ENCODE data around the gene MTFMT. TPM values are rescaled to one million over a fixed set of nuclear protein-coding genes. Genes with fewer than 3 reads are reported as not detected.

MTFMT gene
- total and polyA plus RNA-seq, 8 donors = 12.7 to 21.7 (median 17.8) TPM

DNA sequence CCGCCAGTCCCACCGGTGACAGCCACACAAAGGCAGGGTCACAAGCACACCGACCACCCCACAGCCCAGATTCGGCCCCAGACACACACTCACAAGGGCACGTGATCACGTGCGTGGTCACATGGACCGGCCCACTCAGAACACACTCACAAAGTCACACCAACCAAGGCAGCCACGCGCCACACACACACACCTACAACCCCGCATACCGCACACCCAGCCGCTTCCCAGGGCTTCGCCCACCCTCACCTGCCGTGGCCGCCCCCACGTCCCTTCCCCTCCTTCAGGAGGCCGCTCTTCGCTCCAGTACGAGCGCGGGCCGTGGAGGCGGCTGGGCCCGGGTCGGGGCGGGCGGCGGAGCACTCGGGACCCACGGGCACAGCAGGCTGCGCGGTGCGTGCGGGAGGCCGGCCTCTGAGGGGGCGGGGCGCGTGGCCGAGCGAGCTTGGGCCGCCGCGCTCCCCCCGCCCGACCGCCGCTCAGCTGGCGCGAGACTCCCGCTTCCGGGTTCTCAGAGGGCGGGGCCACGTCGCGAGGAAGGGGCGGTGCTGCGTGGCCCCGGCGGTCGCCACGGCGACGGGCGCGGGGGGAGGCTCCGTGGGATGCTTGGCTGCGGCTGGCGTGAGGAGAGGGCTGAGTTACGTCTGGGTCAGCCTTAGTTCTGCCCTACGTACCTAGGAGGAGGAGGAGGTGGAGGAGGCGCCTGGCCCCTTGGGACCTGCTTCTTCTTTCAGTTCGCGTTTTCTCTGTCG, 39.8 kb downstream of the MTFMT start, which contains the start of gene SPG21:
Gene SPG21 (minus strand): TSS at position 499 of the 752 bp plus-strand sequence. CDS start 6,345 bp downstream, outside the sequence.
- Histone ChIP-seq H3K4me3 (peak within 1 kb of the TSS; percentile 90 to 95), H3K27ac (peak within 1 kb of the TSS; percentile 94 to 98), H3K9me3 (no peaks in the 10 kb centered on the region), H3K36me3 (no peaks in the 10 kb centered on the region), H3K27me3 (no peaks in the 10 kb centered on the region), H3K4me1 (peaks cover 16 to 48% of the 10 kb centered on the region in 2 donors)
- DNase-seq (peak; percentile 91 to 99 (median 96)), ATAC-seq (peak; percentile 96)
- intact Hi-C loops (cut with DNase I) = no loop called here
- TF ChIP-seq, protein P1, sequence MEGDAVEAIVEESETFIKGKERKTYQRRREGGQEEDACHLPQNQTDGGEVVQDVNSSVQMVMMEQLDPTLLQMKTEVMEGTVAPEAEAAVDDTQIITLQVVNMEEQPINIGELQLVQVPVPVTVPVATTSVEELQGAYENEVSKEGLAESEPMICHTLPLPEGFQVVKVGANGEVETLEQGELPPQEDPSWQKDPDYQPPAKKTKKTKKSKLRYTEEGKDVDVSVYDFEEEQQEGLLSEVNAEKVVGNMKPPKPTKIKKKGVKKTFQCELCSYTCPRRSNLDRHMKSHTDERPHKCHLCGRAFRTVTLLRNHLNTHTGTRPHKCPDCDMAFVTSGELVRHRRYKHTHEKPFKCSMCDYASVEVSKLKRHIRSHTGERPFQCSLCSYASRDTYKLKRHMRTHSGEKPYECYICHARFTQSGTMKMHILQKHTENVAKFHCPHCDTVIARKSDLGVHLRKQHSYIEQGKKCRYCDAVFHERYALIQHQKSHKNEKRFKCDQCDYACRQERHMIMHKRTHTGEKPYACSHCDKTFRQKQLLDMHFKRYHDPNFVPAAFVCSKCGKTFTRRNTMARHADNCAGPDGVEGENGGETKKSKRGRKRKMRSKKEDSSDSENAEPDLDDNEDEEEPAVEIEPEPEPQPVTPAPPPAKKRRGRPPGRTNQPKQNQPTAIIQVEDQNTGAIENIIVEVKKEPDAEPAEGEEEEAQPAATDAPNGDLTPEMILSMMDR (IDR thresholded peaks at IDR 0.05) = no peak

DNA sequence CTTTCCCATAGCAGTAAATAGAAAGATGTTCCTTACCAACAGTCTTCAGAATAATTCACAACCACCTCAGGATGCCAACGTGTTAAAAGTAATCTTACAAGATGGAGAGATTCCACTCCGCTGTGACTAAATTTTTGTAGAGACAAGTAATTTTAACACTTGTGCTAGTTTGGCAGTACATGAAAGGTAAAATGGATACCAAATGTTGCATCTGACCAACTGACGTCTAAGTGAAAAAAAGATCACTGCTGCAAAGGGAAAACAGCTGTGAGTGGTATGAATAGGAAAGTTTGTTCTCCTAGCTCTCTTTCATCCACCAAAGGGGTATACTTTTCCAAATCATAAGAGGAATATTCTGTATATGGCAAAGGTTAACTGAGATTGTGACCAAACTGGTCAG, 42.3 kb downstream of the MTFMT start:
- TF ChIP-seq, protein P1 (IDR thresholded peaks at IDR 0.05) = no peak
- ATAC-seq (no peak), DNase-seq (no peak)
- intact Hi-C loops (cut with DNase I) = no loop called here
- no peak overlapping the region for H3K27ac ChIP-seq
- peaks cover 17 to 72% of the 10 kb centered on the region in 2 donors for H3K4me1 ChIP-seq
- H3K36me3 ChIP-seq = peaks cover 0 to 10% of the 10 kb centered on the region in 2 donors
- no peaks in the 10 kb centered on the region for H3K9me3 ChIP-seq
- H3K4me3 ChIP-seq = no peak overlapping the region
- H3K27me3 ChIP-seq = no peaks in the 10 kb centered on the region

DNA sequence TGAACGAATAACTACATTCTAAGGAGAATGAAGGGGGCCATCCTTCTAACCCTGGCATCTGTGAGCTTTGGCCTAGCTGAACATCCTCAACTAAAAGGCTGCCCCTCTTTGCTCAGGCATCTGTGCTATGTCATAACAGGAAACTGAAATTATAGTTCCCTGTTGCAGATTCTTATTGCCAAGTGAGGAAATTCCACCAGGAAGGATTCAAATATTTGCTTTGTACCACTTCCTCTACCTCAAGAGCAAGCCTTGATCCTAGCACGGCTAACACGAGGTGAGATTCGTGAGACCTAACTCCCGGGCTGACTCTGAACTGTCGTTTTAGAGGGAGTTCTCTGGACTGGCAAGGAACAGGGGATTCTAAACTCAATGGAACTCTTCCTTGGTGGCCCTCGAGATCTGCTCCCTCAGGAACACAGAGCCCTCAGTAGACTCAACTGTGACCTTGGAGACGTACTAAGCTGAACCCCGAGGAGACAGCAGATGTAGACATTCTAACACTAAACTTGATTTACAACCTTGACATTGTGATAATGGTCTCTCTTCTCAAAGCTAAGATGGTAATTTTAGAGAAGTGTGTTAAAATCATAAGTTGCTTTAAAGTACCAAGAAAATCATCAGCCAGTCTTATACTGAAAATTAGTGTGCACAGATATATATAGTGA, 43.9 kb downstream of the MTFMT start:
- no peak overlapping the region for H3K4me3 ChIP-seq
- no peaks in the 10 kb centered on the region for H3K27me3 ChIP-seq
- no peaks in the 10 kb centered on the region for H3K9me3 ChIP-seq
- peaks cover 0 to 21% of the 10 kb centered on the region in 2 donors for H3K36me3 ChIP-seq
- TF ChIP-seq, protein P1 (IDR thresholded peaks at IDR 0.05) = no peak
- H3K27ac ChIP-seq = peak overlapping the region; percentile 76 to 91
- H3K4me1 ChIP-seq = peaks cover 17 to 75% of the 10 kb centered on the region in 2 donors
- DNase-seq = peak in 2 of 4 donors; percentile 5 to 36
- ATAC-seq = peak; percentile 8
- intact Hi-C loops (cut with DNase I) = no loop called here

DNA sequence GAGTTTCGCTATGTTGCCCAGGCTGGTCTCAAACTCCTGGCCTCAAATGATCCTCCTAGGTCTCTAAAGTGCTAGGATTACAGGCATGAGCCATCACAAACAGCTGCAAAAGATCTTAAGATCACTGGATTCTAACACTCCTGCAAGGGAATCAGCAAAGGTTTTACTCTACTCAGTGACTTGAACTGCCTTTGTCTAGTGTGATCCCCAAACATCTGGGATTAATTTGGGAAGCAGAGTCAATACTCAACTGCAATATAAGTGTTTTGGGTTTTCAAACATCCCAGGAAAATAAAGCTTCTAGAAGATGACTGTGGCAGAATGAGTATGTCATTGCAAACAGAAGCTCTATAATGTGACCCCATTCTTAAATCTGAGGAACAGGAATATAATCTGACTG, 47.0 kb downstream of the MTFMT start:
- ATAC-seq (no peak), DNase-seq (no peak)
- no peaks in the 10 kb centered on the region for H3K9me3 ChIP-seq
- intact Hi-C loops (cut with DNase I) = no loop called here
- no peaks in the 10 kb centered on the region for H3K27me3 ChIP-seq
- H3K27ac ChIP-seq = peak overlapping the region in 1 of 2 donors; percentile 23
- no peak overlapping the region for H3K4me3 ChIP-seq
- TF ChIP-seq, protein P1 (IDR thresholded peaks at IDR 0.05) = no peak
- peaks cover 0 to 51% of the 10 kb centered on the region in 2 donors for H3K36me3 ChIP-seq
- peaks cover 12 to 58% of the 10 kb centered on the region in 2 donors for H3K4me1 ChIP-seq

DNA sequence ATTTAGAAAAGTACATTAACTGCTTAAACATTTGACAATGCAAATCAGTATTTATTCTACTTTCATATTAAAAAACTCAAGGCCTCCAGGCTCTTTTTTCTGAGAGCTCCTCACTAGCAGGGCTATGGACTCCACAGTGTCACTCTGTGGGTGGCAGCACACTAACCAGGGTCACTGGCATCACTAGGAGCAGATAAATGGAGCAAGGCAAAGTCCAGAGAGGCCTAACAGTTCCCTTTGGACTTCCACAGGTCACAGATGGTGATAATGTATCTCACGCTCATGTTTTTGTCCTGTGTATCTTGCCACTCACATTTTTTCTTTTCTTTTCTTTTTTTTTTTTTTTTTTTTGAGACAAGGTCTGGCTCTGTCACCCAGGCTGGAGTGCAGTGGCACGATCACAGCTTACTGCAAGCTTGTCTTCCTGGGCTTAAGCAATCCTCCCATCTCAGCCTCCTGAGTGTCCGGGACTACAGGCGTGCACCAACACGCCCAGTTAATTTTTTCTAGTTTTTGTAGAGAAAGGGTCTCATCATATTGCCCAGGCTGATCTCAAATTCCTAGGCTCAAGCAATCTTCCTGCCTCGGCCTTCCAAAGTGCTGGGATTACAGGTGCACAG, 47.5 kb downstream of the MTFMT start:
- peaks cover 12 to 52% of the 10 kb centered on the region in 2 donors for H3K4me1 ChIP-seq
- H3K36me3 ChIP-seq = peaks cover 0 to 56% of the 10 kb centered on the region in 2 donors
- DNase-seq (no peak), ATAC-seq (no peak)
- H3K27me3 ChIP-seq = no peaks in the 10 kb centered on the region
- intact Hi-C loops (cut with DNase I) = no loop called here
- no peak overlapping the region for H3K4me3 ChIP-seq
- H3K27ac ChIP-seq = peak overlapping the region in 1 of 2 donors; percentile 23
- no peaks in the 10 kb centered on the region for H3K9me3 ChIP-seq
- TF ChIP-seq, protein P1 (IDR thresholded peaks at IDR 0.05) = no peak
